Osteoblast (primary cell): ENCODE results near the gene TNS3. TPM values are rescaled to one million over a fixed set of nuclear protein-coding genes. Genes with fewer than 3 reads are reported as not detected.
"Not testable (repeated sequence)": the region's sequence is repeated elsewhere in the genome, so short reads cannot be mapped to it uniquely, and the experiment has no call there.

Experiments used
- DNase-seq: peaks from one replicate; pipeline ENCODE4 v3.0.0; 2011; ENCODE audit warnings: low spot score, mixed read lengths; ENCODE audit not compliant: insufficient read length; ENCODE audit errors: missing footprints
- H2AFZ ChIP-seq: 2 replicates; pipeline ENCODE4 v1.6.0; 2011; ENCODE audit warnings: mild to moderate bottlenecking, low read length
- H3K27ac ChIP-seq: 2 replicates; pipeline ENCODE4 v1.5.1; 2011; ENCODE audit warnings: mild to moderate bottlenecking, low read depth, low read length, moderate library complexity
- H3K27me3 ChIP-seq: 2 replicates; pipeline ENCODE4 v1.6.0; 2012; ENCODE audit warnings: mild to moderate bottlenecking, control low read depth, inconsistent platforms, low read length, moderate library complexity; ENCODE audit not compliant: insufficient read depth
- H3K36me3 ChIP-seq: 2 replicates; pipeline ENCODE4 v1.5.1; 2011; ENCODE audit warnings: mild to moderate bottlenecking, low read length, control low read depth, moderate library complexity; ENCODE audit not compliant: insufficient read depth
- H3K4me1 ChIP-seq: 2 replicates; pipeline ENCODE4 v1.5.1; 2011; ENCODE audit warnings: mild to moderate bottlenecking, low read length, control low read depth, moderate library complexity; ENCODE audit not compliant: insufficient read depth
- H3K4me2 ChIP-seq: 2 replicates; pipeline ENCODE4 v1.6.0; 2011; ENCODE audit warnings: mild to moderate bottlenecking, low read length; ENCODE audit not compliant: insufficient read depth
- H3K4me3 ChIP-seq: fragments of 200-600 bp; sonication (generic); 3 replicates; pipeline ENCODE4 v1.5.1; 2012; ENCODE audit warnings: mild to moderate bottlenecking, low read length, inconsistent platforms; ENCODE audit not compliant: insufficient read depth
- H3K79me2 ChIP-seq: 2 replicates; pipeline ENCODE4 v1.6.0; 2012; ENCODE audit warnings: mild to moderate bottlenecking, low read length, control low read depth, inconsistent platforms; ENCODE audit not compliant: insufficient read depth
- H3K9me3 ChIP-seq: 2 replicates; pipeline ENCODE4 v1.5.1; 2011; ENCODE audit warnings: low read depth, low read length, control low read depth
- H4K20me1 ChIP-seq: 2 replicates; pipeline ENCODE4 v1.6.0; 2012; ENCODE audit warnings: mild to moderate bottlenecking, low read length, control low read depth; ENCODE audit not compliant: insufficient read depth
- CTCF ChIP-seq: IDR thresholded peaks from 2 replicates; pipeline ENCODE4 v1.5.1; 2011; ENCODE audit warnings: mild to moderate bottlenecking, low read depth, low read length, moderate library complexity; ENCODE audit errors: extremely low read depth
- total RNA-seq: library from RNA; depleted of rRNA; stranded (reverse); fragments of >200 nt; gene quantifications from 2 replicates; pipeline ENCODE4 v1.2.3, GENCODE V29; 2012

The TNS3 gene
- total RNA-seq, 1 donor = 67.3 TPM

GRCh38 chr7:47471358-47471703, 110.6 kb downstream of the TNS3 start:
- DNase-seq = no peak
- H4K20me1 ChIP-seq = peaks cover 38% of the 10 kb centered on the region
- H3K4me1 ChIP-seq = peaks cover 26% of the 10 kb centered on the region
- H3K4me3 ChIP-seq = no peak overlapping the region
- TF ChIP-seq CTCF = no peak
- H3K36me3 ChIP-seq = peaks cover 6% of the 10 kb centered on the region
- peaks cover 10% of the 10 kb centered on the region for H3K79me2 ChIP-seq
- H3K9me3 ChIP-seq = no peaks in the 10 kb centered on the region
- H2AFZ ChIP-seq = no peak overlapping the region
- no peaks in the 10 kb centered on the region for H3K27me3 ChIP-seq
- no peak overlapping the region for H3K4me2 ChIP-seq
- no peak overlapping the region for H3K27ac ChIP-seq

GRCh38 chr7:47470567-47471357, 111.1 kb downstream of the TNS3 start:
- H3K9me3 ChIP-seq = no peaks in the 10 kb centered on the region
- TF ChIP-seq CTCF = no peak
- H3K27me3 ChIP-seq = no peaks in the 10 kb centered on the region
- no peak overlapping the region for H3K4me3 ChIP-seq
- peaks cover 38% of the 10 kb centered on the region for H4K20me1 ChIP-seq
- no peak overlapping the region for H2AFZ ChIP-seq
- H3K79me2 ChIP-seq = peaks cover 5% of the 10 kb centered on the region
- H3K27ac ChIP-seq = no peak overlapping the region
- H3K4me2 ChIP-seq = no peak overlapping the region
- peaks cover 23% of the 10 kb centered on the region for H3K4me1 ChIP-seq
- peaks cover 6% of the 10 kb centered on the region for H3K36me3 ChIP-seq
- DNase-seq = peak; percentile 48

- H3K4me1 ChIP-seq = peaks cover 14% of the 10 kb centered on the region
- H4K20me1 ChIP-seq = peaks cover 34% of the 10 kb centered on the region
- not testable (repeated sequence) for H3K4me2 ChIP-seq, H3K27ac ChIP-seq, DNase-seq, H3K9me3 ChIP-seq, H3K4me3 ChIP-seq, H2AFZ ChIP-seq, H3K79me2 ChIP-seq, H3K27me3 ChIP-seq
- H3K36me3 ChIP-seq = peaks cover 12% of the 10 kb centered on the region
Measured at GRCh38 chr7:47469846-47470245, 112.1 kb downstream of the TNS3 start.

GRCh38 chr7:47466832-47467231, 115.1 kb downstream of the TNS3 start:
- Histone ChIP-seq H3K36me3 (peaks cover 15% of the 10 kb centered on the region), H3K27ac (no peak overlapping the region), H3K27me3 (no peaks in the 10 kb centered on the region), H2AFZ (no peak overlapping the region), H4K20me1 (peaks cover 35% of the 10 kb centered on the region), H3K79me2 (peaks cover 2% of the 10 kb centered on the region), H3K4me2 (no peak overlapping the region), H3K4me1 (peaks cover 10% of the 10 kb centered on the region), H3K4me3 (no peak overlapping the region), H3K9me3 (no peaks in the 10 kb centered on the region)
- no peak for DNase-seq
- no peak for TF ChIP-seq CTCF
